ENCODE measurements around the gene BPGM.

The BPGM gene

DNA sequence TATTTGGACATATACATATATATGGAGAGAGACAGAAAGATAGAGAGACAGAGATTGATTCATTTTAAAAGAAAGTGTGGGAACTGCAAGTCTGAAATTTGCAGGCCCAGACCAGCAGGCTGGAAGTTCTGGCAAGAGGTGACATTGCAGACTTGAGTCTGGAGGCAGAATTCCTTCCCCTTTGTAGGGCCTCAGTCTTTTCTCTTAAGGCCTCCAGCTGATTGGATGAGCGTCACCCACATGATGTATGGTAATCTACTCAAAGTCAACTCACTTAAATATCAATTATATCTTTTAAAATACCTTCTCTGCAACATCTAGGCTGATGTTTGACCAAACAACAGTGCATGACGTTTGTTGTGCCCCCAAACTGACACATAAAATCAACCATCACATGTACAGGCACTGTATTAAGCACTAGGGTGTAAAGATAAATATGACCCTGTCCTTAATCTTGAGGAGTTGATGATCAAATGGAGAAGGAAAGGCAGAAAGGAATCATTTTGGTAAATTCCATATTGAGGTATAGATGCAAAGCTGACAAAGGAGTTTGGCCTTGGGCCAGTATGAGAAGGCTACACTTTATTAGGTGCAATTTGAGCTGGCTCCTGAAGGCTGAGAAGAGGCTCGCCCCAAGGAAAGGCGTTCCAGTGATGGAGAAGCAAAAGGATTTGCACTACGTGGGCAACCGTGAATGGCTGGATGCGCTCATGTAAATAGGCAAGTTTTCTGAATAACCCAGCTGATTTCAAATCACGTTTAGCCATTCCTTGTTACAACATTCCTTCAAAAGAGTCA is 52.6 kb downstream of the BPGM start:
- no peak for DNase-seq

DNA sequence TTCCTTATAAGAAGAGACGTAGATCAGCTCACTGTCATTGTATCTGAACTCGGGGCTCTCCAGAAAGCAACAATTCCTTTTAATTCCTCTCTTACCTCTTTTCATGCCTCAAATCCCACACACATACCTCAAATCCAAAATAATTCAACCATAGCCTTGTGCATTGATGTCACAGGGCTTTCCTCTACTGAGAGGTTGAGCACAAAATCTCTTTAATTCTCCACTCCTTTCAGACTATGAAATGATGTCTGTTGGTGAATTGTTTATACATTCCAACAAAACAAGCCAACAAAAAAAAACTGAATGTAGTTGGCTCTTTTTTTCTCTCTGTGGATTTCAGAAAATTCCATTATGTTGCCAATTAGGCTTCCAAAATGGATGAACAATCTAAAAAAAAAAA is 53.2 kb downstream of the BPGM start:
- DNase-seq = no peak

DNA sequence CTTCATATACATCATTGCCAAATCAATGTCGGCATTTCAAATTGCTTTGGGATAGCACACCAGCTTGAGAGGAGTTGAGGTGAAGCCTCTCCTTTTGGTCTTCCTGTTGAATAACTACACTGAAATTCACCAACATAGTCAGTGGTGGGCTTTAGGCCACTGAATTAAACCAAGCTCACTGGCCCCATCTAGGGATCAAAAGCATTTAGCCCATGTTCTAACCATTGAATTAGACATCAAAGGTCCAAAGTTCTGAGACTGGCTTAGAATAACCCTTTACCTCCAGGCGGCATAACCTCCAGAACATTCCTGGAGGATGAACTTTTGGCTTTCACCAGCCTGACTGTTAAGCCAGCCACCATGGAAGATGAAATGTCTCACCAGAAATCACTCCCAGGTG is 54.6 kb downstream of the BPGM start:
- DNase-seq = peak; percentile 54

DNA sequence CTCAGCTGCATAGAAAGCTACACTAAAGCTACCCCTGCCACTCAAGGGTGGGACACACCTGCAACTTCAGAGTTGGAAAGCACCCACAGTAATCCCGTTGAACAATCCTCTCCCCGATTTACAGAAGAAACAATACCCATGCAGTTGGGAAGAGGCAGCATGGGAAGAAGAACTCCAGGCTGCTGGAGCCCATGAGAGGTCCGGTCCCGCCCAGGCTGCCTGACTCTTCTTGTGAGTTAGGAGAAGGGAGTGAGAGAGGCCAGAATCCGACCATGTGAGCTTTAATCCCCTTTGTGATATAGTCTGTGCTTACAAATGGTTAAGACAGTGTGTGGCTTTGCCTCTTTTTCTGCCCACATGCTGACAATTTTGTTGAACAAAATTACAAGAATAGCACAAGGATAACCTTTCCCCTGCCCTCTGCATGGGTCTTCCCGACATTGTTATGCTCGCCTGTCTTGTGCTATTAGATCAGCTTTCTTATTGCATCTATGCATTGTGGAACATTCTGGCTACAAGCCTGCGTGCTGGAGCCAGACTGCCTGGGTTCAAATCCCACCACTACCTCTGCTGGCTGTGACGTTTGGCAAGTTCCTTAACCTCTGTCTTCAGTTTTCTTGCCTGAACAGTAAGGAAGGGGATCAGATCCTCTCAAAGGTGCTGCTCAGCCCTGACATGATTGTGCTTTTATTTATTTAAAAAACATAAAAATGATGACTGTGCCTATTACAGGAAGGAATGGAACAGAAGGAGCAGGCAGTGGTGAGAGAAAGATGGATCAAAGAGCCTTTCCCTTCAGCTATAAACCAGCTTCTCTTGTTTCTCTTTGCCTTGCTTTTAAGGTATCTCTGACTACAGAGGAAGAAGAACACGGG is 56.0 kb downstream of the BPGM start:
- no peak for DNase-seq

DNA sequence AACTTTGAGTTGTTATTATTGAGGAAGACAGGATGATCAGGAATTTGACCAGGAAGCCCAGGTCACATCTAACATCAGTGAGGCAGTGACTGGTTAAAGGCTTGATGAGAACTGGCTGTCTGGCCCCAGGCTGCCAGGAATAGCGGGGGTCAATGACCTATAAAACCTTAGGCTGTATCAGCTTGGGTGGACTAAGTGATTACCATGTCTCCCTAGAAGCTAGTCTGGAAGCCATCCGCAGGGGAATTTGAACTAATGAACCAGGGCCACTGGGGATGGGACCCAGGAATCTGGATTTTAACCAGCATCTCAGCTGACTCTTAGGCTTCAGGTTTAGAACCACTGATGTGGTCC is 56.6 kb downstream of the BPGM start:
- DNase-seq = no peak

DNA sequence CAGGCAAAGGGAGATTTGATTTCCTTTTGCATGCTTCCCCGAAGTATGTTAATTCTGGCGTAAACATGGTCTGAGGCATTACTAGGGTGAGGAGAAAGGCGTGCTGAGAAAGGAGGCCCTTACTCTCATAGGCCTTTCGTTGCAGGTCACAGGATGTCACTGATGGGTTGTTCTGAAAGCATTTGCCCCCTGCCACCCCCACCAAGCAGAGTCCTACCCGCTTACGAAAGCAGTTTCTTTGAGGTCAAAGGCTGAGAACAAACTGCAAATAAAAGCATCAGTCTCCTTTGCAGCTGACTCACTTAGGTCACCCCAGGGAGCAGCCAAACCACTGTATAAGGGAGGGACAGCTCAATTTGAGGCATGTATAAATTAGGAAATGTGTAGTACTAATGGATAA is 57.1 kb downstream of the BPGM start:
- DNase-seq = no peak

DNA sequence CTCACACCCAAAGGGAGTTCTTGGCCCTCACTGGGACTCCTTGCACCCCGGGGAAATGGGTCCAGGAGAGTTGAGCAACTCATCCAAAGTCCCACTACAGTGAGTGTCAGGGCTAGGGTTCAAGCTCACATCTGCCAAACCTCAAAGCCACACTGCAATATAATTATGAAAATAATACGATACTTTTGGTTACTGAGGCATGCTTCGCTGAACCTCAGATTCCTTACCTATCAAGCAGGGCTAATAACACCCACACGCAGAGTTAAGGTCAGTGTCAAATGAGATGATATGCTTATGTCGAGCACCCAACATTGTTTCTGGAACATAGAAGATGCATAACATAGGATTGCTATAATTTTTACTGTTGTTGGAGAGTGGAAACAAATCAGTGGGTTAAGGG is 58.2 kb downstream of the BPGM start:
- DNase-seq = no peak

DNA sequence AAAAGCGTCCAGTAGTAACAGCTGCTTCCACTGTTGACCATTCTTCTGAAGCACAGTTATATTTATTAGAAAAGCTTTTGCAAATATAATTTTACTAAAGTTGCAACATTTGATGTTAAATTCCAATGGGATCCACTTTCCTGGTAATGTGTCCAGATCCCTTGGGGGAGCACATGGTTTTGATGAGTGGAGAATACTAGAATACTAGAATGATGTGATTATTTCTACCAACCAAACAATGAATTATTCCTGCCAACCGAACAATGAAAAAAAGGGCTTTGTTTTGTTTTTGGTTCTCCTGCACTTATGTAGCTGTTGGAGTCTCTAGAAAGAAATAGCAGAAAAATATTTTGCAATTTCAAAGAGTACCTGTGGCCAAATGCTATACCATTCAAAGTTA is 59.1 kb downstream of the BPGM start:
- no peak for DNase-seq

DNA sequence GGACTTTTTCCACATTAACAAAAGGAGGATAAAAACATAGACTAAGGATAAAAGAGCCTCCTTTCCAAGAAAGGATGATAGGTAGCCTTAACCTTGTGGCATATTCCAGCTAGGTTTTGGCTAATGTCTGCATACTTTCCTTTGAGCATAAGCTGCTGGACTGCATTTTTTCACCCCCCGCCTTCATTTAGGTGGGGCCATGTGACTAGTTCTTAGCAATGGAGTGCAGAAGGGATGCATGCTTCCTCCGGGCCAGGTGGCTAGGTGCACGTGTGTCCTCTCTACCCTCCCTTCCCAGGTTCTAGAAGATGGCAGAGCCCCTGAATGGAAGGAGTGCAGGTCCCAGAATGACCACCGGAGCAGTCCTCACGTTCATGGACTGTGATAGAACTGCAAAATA is 59.8 kb downstream of the BPGM start:
- DNase-seq = no peak

DNA sequence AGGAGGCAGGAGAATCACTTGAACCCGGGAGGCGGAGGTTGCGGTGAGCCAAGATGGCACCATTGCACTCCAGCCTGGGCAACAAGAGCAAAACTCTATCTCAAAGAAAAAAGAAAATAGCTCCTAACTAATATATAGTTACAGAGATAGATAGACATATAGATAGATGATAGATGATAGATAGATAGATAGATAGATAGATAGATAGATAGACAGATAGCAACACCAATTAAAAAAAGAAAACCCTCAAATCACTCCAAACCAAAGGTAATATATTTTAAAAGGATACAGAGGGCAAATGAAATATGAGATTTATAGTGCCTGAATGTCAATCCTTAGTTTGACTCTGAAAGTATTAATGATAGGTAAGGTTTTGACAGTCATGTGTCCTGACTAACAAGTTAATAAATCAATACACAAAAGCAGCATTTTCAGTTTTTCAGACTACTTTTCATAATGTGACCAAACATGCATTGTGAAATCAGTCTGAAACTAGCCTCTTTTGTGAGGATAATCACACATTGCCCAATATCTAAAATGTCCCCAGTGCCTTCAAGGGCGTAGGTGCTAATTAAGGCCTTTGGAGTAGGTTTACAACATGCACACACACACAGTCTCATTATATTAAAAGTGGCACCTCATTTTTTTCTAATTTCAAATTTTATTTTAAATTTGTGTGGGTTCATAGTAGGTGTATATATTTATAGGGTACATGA is 61.2 kb downstream of the BPGM start:
- no peak for DNase-seq

DNA sequence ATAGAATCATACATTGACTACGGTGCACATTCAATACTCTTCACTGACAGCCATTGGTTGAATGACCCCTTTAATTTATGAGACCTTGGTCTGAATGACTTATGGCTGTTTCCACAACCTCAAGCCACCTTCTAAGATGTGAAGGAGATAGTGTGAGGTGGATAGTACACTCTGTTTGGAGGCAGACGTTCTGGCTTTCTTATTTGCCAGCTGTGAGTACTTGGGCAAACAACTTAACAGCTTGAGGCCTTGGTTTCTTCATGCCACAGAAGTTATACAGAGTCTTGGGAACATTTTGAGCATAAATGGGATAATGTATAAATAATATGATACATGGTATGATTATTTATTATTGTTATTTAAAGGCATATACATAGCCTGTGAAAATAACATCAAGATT is 62.0 kb downstream of the BPGM start:
- no peak for DNase-seq

DNA sequence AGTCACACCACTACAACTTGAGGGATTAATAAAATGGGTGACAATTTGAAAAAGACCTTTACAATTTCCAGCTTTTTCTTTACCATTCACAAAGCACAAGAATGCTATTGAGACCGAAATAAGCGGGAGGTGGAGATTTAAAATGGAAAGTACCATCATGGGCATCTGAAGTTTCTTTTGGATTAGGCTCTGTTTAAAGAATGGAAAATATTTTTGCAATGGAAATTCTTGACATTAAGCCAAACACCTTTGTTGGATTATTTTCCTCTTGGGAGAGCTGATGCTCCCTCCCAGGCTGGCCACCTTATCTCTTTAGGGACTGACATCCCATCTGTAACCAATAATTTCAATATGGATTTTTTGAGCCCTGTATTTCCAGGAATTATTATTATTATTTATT is 62.5 kb downstream of the BPGM start:
- DNase-seq = no peak

DNA sequence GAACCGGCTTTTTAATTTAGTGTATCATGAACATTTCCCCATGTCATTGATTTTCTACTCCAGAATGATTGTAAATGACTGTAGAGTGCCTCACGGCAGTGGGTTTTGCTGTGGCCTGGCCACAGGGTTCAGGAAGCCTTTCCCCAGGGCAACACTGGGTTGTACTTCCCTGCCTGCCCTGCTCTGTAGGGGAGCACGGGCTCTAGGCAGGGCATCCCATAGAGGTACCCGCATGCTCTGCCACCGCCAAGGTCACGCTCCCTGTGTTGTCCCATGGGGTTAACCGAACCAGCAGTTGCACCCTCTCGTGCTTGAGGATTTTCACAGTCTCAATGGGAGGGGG is 63.8 kb downstream of the BPGM start:
- no peak for DNase-seq

DNA sequence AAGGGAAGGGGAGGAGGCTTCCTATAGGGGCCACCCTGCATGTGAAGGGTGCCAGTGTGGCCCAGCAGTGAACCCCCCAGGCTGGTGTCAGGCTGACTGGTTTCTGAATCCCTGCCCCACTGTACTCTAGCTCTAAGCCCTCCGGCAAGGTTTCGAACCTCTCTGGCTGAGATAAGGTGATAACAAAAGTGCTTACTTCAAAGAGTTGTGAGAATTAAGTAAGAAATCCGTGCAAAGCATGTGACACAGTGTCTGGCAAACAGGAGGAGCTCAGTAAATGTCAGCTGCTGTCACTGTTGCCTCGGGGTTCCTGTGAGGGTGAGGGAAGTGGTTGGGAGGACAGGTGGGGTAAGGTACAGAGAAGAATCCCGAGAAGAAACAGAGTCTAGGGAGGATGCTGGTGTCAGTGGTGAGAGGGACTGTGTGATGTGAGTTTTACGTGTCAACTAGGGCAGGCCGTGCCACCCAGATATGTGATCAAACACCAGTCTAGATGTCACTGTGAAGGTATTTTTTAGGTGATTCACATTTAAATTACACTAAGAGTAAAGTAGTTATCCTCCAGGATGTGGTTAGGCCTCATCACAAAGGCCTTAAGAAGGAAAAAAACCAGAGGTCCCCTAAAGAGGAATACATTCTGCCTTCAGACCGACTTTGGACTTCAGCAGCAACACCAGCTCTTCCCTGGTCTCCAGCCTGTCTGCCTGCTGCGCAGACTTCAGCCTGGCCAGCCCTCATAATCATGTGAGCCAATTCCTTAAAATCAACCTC is 64.4 kb downstream of the BPGM start:
- DNase-seq = peak; percentile 80

DNA sequence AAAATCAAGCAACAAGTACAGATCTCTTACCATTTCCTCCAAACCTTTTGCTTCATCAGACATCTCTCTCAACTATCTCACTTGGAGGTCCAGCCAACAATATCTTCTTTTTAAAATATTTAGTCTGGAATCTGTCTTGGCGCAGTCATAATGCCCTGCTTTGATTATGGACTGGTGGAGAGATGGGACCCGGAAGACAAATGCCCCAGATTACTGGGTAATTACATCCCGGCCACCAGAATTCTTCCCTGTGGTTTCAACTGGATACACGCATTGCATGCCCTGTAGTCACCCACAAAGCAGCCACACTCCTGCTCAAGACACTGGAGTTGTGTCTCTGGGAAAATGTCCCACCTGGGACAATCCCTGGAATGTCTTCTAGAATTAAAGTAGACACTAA is 65.5 kb downstream of the BPGM start:
- DNase-seq = no peak

DNA sequence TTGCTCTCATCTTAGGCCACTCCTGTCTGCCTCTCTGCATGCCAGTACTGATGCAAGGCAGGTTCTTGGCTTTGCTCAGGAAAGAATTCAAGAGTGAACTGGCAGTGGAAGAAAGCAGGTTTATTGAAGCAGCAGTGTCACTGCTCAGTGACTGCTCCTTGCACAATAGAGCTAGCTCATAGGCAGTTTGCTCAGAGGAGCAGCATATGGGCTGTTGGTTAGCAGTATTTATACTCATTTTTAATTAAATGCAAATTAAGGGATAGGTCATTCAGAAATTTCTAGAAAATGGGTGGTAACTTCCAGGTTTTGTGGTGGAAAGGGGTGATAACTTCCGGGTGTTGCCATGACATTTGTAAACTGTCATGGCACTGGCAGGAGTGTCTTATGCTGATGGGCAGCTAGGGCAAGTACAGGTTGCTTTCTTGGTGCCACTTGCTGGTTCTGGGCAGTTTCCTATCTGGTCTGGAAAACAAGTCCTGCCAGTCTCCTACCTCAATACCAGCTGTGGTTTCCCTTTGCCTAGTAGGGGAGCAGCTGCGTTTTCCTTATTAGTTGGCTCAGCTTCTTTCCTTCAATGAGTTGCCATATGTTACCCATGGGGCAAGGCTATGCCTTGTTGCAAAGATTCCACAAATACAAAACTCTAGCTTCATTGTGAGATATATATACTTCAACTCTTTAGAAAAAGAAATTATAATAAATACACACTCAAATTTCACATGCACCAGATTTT is 68.0 kb downstream of the BPGM start:
- DNase-seq = no peak

DNA sequence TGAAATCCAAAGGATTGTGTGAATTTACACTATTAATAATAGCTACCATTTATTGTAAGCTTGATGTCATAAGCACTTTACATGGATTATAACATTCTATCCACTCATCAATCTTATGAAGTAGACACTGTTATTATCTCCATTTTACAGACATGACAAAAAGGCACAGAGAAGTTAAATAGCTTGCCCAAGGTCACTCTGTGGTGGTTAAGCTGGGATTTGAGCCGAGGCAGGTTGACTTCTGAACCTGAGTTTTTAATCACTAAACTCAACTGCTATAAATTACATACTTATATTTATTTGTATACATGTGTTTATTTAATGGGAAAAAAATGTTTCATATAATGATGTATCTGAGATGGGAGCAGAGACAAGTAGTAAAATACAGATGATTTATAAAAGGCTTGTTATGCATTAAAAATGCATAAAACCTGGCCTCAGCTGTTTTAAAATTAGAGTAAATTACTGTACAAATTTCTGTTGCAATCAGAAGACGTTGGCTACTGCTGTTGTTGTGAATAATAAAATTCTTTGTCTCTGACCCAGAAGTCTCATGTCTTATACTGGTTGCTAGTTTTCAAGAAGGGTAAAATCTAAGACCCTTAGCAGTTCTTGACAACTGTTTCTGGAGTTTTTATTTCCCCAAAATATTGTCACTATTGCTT is 71.7 kb downstream of the BPGM start:
- no peak for DNase-seq

DNA sequence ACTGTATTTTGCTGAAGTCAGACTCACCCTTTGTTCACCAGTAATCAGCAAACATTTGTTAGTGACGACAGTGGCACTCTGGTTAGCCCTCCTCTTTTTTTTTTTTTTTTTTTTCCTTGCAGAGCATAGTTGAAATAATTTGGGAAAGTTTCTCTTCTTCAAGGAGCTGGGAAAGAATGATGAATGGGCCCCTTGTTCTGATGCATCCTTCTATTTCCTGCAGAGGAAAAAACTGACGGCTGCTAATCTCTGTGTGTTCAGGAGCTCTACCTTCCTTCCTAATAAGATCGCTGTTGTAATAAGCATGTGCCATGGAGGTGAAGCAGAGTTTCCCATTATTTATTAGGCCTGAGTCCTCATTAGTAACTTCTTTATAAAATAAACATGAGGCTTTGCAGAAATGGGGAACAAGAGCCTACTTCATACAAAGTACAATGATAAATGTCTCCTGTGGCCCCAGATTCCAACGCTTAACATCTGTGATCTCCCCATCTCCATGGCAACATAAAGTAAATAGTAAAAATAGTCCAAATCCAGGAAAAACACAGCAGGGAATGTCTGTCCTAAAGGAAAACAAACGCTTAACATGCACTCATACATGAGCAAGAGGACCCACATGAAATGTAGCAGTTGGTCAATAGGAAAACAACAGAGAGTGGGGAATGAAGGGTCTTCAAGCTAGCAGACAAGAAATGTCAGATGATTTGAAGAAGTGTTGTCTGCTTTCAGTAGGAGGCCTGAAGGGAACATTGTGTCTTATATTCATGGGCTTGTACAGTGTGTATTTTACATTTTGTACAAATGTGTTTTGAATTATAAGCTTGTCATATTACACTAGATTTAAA is 73.7 kb downstream of the BPGM start:
- DNase-seq = no peak

DNA sequence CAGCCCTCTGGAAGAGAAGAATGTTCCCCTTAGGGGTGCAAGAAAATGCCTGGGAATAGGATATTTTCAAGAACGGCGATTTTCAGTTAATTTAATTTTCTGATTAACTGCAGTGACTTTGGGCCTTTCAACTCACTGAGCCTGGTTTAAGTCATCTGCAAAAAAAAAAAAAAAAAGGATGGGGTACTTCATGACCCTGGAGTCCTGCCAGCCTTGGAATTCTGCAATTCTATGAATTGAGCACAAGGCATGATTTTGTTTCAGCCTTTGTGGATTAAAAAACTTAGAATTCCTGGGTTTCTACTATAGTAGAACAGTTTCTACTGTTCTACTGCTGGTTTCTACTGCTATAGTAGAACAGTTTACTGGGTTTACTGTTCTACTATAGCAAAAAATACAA is 74.5 kb downstream of the BPGM start:
- DNase-seq = no peak

DNA sequence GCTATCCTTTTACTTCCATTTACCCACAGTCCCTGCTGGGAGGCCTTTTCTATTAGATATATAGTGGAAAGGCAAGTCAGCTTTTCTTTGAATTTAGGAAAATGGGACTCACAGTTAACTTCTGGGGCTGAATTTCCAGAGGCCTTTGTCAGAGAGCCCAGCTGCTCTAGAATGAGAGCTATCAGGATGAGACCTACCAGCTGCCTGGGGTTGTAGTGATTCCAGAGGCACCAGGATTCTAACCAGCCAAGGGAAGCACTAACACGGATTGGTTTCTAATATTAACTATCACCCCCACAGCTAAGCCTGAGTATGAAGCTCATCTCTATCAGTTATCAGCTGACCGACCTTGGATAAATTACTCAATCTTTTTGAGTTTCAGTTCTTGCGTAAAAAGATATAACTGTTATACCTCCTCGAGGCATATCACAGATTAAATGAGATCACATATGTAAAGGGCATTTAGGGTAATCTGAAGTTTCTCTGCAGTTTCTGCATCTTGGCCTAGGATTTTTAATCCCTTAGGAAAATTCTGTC is 76.2 kb downstream of the BPGM start:
- DNase-seq = no peak

DNA sequence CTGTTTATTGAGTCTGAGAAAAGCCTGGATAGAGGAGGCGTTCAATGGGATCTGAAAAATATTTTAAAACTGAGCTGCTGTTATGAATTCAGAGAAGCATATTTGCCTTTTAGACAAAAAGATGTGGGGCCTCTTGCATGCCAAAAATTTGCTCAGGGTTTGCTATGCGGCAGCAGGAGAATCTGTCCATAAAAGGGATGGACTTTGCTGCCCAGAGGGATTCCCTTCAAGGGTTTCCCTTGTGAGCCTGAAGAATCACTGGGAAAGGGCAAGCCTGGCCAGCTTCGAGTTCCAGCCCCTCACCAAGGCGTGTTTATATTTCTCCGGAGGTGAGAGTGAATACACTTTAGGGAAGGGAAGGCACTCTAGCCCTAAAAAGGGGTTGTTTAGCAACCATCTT is 77.2 kb downstream of the BPGM start:
- DNase-seq = no peak
